Activated T-cell treated with anti-CD3 and anti-CD28 coated beads for 24 hours (primary cell): ENCODE results near the gene COG5.
"Not testable (repeated sequence)": the region's sequence is repeated elsewhere in the genome, so short reads cannot be mapped to it uniquely, and the experiment has no call there.

Experiments used
- DNase-seq: peaks from one replicate; pipeline ENCODE4 v3.0.0-alpha.2; 2020; ENCODE audit warnings: low read depth

Gene COG5

GRCh38 chr7:107220806-107221205 lies 342.9 kb downstream of the COG5 start:
- not testable (repeated sequence) for DNase-seq

- no peak for DNase-seq
Observed at GRCh38 chr7:107220356-107220755, 343.4 kb downstream of the COG5 start.

- no peak for DNase-seq
Observed at GRCh38 chr7:107219563-107220244, 344.0 kb downstream of the COG5 start.

- no peak for DNase-seq
Observed at GRCh38 chr7:107213945-107214344, 349.8 kb downstream of the COG5 start.

- DNase-seq, result no peak
Observed at GRCh38 chr7:107213193-107213788, 350.4 kb downstream of the COG5 start.

- DNase-seq, result no peak
Observed at GRCh38 chr7:107212725-107213124, 351.0 kb downstream of the COG5 start.

- DNase-seq, result no peak
Observed at GRCh38 chr7:107210400-107210799, 353.3 kb downstream of the COG5 start.

GRCh38 chr7:107209565-107209964 lies 354.2 kb downstream of the COG5 start:
- no peak for DNase-seq

- no peak for DNase-seq
Observed at GRCh38 chr7:107208563-107208962, 355.2 kb downstream of the COG5 start.

- DNase-seq, result no peak
Observed at GRCh38 chr7:107208024-107208521, 355.6 kb downstream of the COG5 start.

- DNase-seq, result no peak
Observed at GRCh38 chr7:107207459-107207858, 356.3 kb downstream of the COG5 start.

- DNase-seq, result no peak
Observed at GRCh38 chr7:107206706-107207105, 357.0 kb downstream of the COG5 start.

- no peak for DNase-seq
Observed at GRCh38 chr7:107206136-107206535, 357.6 kb downstream of the COG5 start.

- DNase-seq, result no peak
Observed at GRCh38 chr7:107203607-107204006, 360.1 kb downstream of the COG5 start.

- no peak for DNase-seq
Observed at GRCh38 chr7:107201795-107202450, 361.8 kb downstream of the COG5 start.

GRCh38 chr7:107196834-107197610 lies 366.7 kb downstream of the COG5 start:
- no peak for DNase-seq

GRCh38 chr7:107194052-107194451 lies 369.7 kb downstream of the COG5 start:
- DNase-seq, result no peak

GRCh38 chr7:107190090-107190489 lies 373.6 kb downstream of the COG5 start:
- no peak for DNase-seq

- DNase-seq, result no peak
Observed at GRCh38 chr7:107187774-107188173, 375.9 kb downstream of the COG5 start.

- DNase-seq, result no peak
Observed at GRCh38 chr7:107186240-107186639, 377.5 kb downstream of the COG5 start.

GRCh38 chr7:107185716-107186115 lies 378.0 kb downstream of the COG5 start:
- DNase-seq, result no peak

GRCh38 chr7:107181172-107181571 lies 382.5 kb downstream of the COG5 start:
- no peak for DNase-seq
